Mesenchymal stem cell (in vitro differentiated cells and primary cell): ENCODE data around the gene TNFRSF11A.

ENCODE experiments used
- DNase-seq: peaks from one replicate; pipeline ENCODE4 v3.0.0-alpha.2; 2013
- H2AFZ ChIP-seq: one replicate; pipeline ENCODE4 v1.6.1; 2013; ENCODE audit warnings: low read depth, mild to moderate bottlenecking, control low read depth, inconsistent platforms, low read length, moderate library complexity
- H2AK5ac ChIP-seq: 2 replicates; pipeline ENCODE4 v1.6.1; 2013; ENCODE audit warnings: low read length, moderate library complexity, mild to moderate bottlenecking, inconsistent platforms; ENCODE audit not compliant: severe bottlenecking
- H2BK120ac ChIP-seq: one replicate; pipeline ENCODE4 v1.6.1; 2013; ENCODE audit warnings: low read depth, mild to moderate bottlenecking, inconsistent platforms, low read length, moderate library complexity
- H2BK12ac ChIP-seq, 2 experiments: one replicate each; pipeline ENCODE4 v1.6.1; 2013; ENCODE audit warnings: inconsistent platforms in 2 of 2, low read length in 2 of 2, mild to moderate bottlenecking in 2 of 2, moderate library complexity in 2 of 2, control low read depth in 1 of 2
- H2BK15ac ChIP-seq: one replicate; pipeline ENCODE4 v1.6.1; 2013; ENCODE audit warnings: mild to moderate bottlenecking, low read depth, inconsistent platforms; ENCODE audit not compliant: poor library complexity, severe bottlenecking
- H2BK5ac ChIP-seq: 2 replicates; pipeline ENCODE4 v1.6.1; 2013; ENCODE audit warnings: low read depth, mild to moderate bottlenecking, low read length, control low read depth, inconsistent platforms; ENCODE audit not compliant: poor library complexity, severe bottlenecking
- H3K14ac ChIP-seq, 2 experiments: one replicate each; pipeline ENCODE4 v1.6.1; 2013; ENCODE audit warnings: inconsistent platforms in 2 of 2, low read length in 2 of 2, control low read depth in 1 of 2, mild to moderate bottlenecking in 1 of 2, moderate library complexity in 1 of 2
- H3K18ac ChIP-seq, 2 experiments: one replicate each; pipeline ENCODE4 v1.6.1; 2013; ENCODE audit warnings: inconsistent platforms in 2 of 2, low read length in 2 of 2, control low read depth in 1 of 2, low read depth in 1 of 2, mild to moderate bottlenecking in 1 of 2
- H3K23ac ChIP-seq, 2 experiments: one replicate each; pipeline ENCODE4 v1.6.1; 2013; ENCODE audit warnings: inconsistent platforms in 2 of 2, low read length in 2 of 2, mild to moderate bottlenecking in 2 of 2, moderate library complexity in 2 of 2, control low read depth in 1 of 2
- H3K27ac ChIP-seq: 2 replicates; pipeline ENCODE4 v1.5.1; 2013; ENCODE audit warnings: mild to moderate bottlenecking, moderate library complexity, low read length, control low read depth, inconsistent platforms; ENCODE audit not compliant: poor library complexity, severe bottlenecking
- H3K27me3 ChIP-seq, 2 experiments: 2 replicates each; pipeline versions ENCODE4 v1.6.1 to v1.7.0; 2013; ENCODE audit warnings: low read length in 2 of 2, mild to moderate bottlenecking in 2 of 2, moderate library complexity in 2 of 2, control low read depth in 1 of 2, inconsistent platforms in 1 of 2; ENCODE audit not compliant: control insufficient read depth in 1 of 2, insufficient read depth in 1 of 2
- H3K36me3 ChIP-seq, 2 experiments: 2 replicates each; pipeline versions ENCODE4 v1.6.1 to v1.7.0; 2013; ENCODE audit warnings: low read length in 2 of 2, control low read depth in 1 of 2, inconsistent platforms in 1 of 2, low read depth in 1 of 2, mild to moderate bottlenecking in 1 of 2; ENCODE audit not compliant: insufficient read depth in 2 of 2, control insufficient read depth in 1 of 2
- H3K4ac ChIP-seq, 2 experiments: one replicate each; pipeline ENCODE4 v1.6.1; 2013; ENCODE audit warnings: inconsistent platforms in 2 of 2, low read length in 2 of 2, mild to moderate bottlenecking in 2 of 2, moderate library complexity in 2 of 2, control low read depth in 1 of 2, low read depth in 1 of 2
- H3K4me1 ChIP-seq: 2 replicates; pipeline ENCODE4 v1.6.1; 2013; ENCODE audit warnings: low read depth, low read length, control low read depth; ENCODE audit not compliant: control insufficient read depth, insufficient read depth
- H3K4me2 ChIP-seq: 2 replicates; pipeline ENCODE4 v1.6.1; 2013; ENCODE audit warnings: low read length, mild to moderate bottlenecking, inconsistent platforms; ENCODE audit not compliant: poor library complexity, severe bottlenecking
- H3K4me3 ChIP-seq, 2 experiments: 2 replicates each; pipeline versions ENCODE4 v1.5.1 to v1.7.0; 2013; ENCODE audit warnings: low read length in 2 of 2, mild to moderate bottlenecking in 2 of 2, control low read depth in 1 of 2, low read depth in 1 of 2; ENCODE audit not compliant: insufficient read depth in 1 of 2
- H3K79me1 ChIP-seq: replicated peaks from 2 replicates; pipeline ENCODE4 v1.6.1; 2013; ENCODE audit warnings: mild to moderate bottlenecking, control low read depth, low read length, inconsistent platforms; ENCODE audit not compliant: poor library complexity, severe bottlenecking
- H3K9ac ChIP-seq: 2 replicates; pipeline ENCODE4 v1.7.0; 2013; ENCODE audit warnings: mild to moderate bottlenecking, low read length, moderate library complexity
- H3K9me3 ChIP-seq: 2 replicates; pipeline ENCODE4 v1.7.0; 2013; ENCODE audit warnings: mild to moderate bottlenecking, low read length; ENCODE audit not compliant: control insufficient read depth
- H4K8ac ChIP-seq: one replicate; pipeline ENCODE4 v1.6.1; 2013; ENCODE audit warnings: inconsistent platforms, mild to moderate bottlenecking, low read length, moderate library complexity
- H4K91ac ChIP-seq: one replicate; pipeline ENCODE4 v1.6.1; 2013; ENCODE audit warnings: mild to moderate bottlenecking, low read length, inconsistent platforms
- WGBS: methylation state at CpG from one replicate; pipeline ENCODE4 v1.1.7; 2013; ENCODE audit warnings: mixed read lengths; 5-methylcytosine and 5-hydroxymethylcytosine counted together

TNFRSF11A gene

GRCh38 chr18:62325806-62326645 lies 916 bp downstream of the TNFRSF11A start:
- no peak overlapping the region for H2BK15ac ChIP-seq
- no peak overlapping the region for H4K8ac ChIP-seq
- H3K27ac ChIP-seq = no peak overlapping the region
- no peaks in the 10 kb centered on the region for H3K9me3 ChIP-seq
- no peak overlapping the region for H3K18ac ChIP-seq
- no peak overlapping the region for H2BK5ac ChIP-seq
- H2AFZ ChIP-seq = peak overlapping the region; percentile 6
- WGBS = 6% methylated on average over 43 of the region's 45 CpGs
- H3K4me3 ChIP-seq = peak overlapping the region; percentile 23 to 76
- no peak overlapping the region for H2BK12ac ChIP-seq
- H3K79me1 ChIP-seq = no peaks in the 10 kb centered on the region
- peak; percentile 26 for DNase-seq
- no peak overlapping the region for H3K4ac ChIP-seq
- H3K27me3 ChIP-seq = peaks cover 59 to 76% of the 10 kb centered on the region in 2 experiments
- H3K4me1 ChIP-seq = peaks cover 25% of the 10 kb centered on the region
- no peak overlapping the region for H2AK5ac ChIP-seq
- no peaks in the 10 kb centered on the region for H3K36me3 ChIP-seq
- H4K91ac ChIP-seq = no peak overlapping the region
- peak overlapping the region; percentile 30 for H3K9ac ChIP-seq
- peak overlapping the region in 1 of 2 experiments; percentile 79 for H3K23ac ChIP-seq
- no peak overlapping the region for H2BK120ac ChIP-seq
- H3K14ac ChIP-seq = no peak overlapping the region
- peak overlapping the region; percentile 98 for H3K4me2 ChIP-seq

GRCh38 chr18:62326646-62327348 lies 1.7 kb downstream of the TNFRSF11A start:
- no peak overlapping the region for H3K9ac ChIP-seq
- 43% methylated on average over 10 of the region's 12 CpGs for WGBS

GRCh38 chr18:62327977-62328376 lies 2.9 kb downstream of the TNFRSF11A start:
- no peaks in the 10 kb centered on the region for H3K9me3 ChIP-seq
- no peak overlapping the region for H2BK12ac ChIP-seq
- H3K27ac ChIP-seq = no peak overlapping the region
- H4K8ac ChIP-seq = no peak overlapping the region
- no peak overlapping the region for H2BK5ac ChIP-seq
- peaks cover 59 to 72% of the 10 kb centered on the region in 2 experiments for H3K27me3 ChIP-seq
- no peaks in the 10 kb centered on the region for H3K36me3 ChIP-seq
- no peak overlapping the region for H3K9ac ChIP-seq
- H3K79me1 ChIP-seq = no peaks in the 10 kb centered on the region
- H3K18ac ChIP-seq = no peak overlapping the region
- peaks cover 25% of the 10 kb centered on the region for H3K4me1 ChIP-seq
- no peak overlapping the region for H2BK120ac ChIP-seq
- H3K4me3 ChIP-seq = no peak overlapping the region
- no peak overlapping the region for H3K4ac ChIP-seq
- WGBS = 74% methylated on average over 7 of the region's 7 CpGs
- no peak overlapping the region for H2AK5ac ChIP-seq
- H2AFZ ChIP-seq = no peak overlapping the region
- no peak overlapping the region for H4K91ac ChIP-seq
- H2BK15ac ChIP-seq = no peak overlapping the region
- H3K23ac ChIP-seq = no peak overlapping the region
- no peak for DNase-seq
- no peak overlapping the region for H3K4me2 ChIP-seq
- H3K14ac ChIP-seq = no peak overlapping the region

More at GRCh38 chr18:62326646-62327348, 1.7 kb downstream of the TNFRSF11A start:
- Histone ChIP-seq H2AFZ (no peak overlapping the region), H3K9me3 (no peaks in the 10 kb centered on the region), H3K79me1 (no peaks in the 10 kb centered on the region), H3K18ac (no peak overlapping the region), H2BK5ac (no peak overlapping the region), H3K36me3 (no peaks in the 10 kb centered on the region), H4K8ac (no peak overlapping the region), H3K4me2 (no peak overlapping the region), H3K4ac (no peak overlapping the region), H2AK5ac (no peak overlapping the region), H3K4me1 (peaks cover 25% of the 10 kb centered on the region), H2BK120ac (no peak overlapping the region), H3K27me3 (peaks cover 57 to 75% of the 10 kb centered on the region in 2 experiments), H2BK12ac (no peak overlapping the region), H4K91ac (no peak overlapping the region), H3K4me3 (no peak overlapping the region), H3K14ac (no peak overlapping the region), H2BK15ac (no peak overlapping the region), H3K27ac (no peak overlapping the region), H3K23ac (no peak overlapping the region)
- DNase-seq = no peak
